Measurements from ENCODE around the gene EPG5.

- TF ChIP-seq POLR2AphosphoS5 (IDR thresholded peaks at IDR 0.05), result no peak
- TF ChIP-seq, protein P1, sequence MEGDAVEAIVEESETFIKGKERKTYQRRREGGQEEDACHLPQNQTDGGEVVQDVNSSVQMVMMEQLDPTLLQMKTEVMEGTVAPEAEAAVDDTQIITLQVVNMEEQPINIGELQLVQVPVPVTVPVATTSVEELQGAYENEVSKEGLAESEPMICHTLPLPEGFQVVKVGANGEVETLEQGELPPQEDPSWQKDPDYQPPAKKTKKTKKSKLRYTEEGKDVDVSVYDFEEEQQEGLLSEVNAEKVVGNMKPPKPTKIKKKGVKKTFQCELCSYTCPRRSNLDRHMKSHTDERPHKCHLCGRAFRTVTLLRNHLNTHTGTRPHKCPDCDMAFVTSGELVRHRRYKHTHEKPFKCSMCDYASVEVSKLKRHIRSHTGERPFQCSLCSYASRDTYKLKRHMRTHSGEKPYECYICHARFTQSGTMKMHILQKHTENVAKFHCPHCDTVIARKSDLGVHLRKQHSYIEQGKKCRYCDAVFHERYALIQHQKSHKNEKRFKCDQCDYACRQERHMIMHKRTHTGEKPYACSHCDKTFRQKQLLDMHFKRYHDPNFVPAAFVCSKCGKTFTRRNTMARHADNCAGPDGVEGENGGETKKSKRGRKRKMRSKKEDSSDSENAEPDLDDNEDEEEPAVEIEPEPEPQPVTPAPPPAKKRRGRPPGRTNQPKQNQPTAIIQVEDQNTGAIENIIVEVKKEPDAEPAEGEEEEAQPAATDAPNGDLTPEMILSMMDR (IDR thresholded peaks at IDR 0.05), result no peak
- no peak for TF ChIP-seq POLR2A (IDR thresholded peaks at IDR 0.05; ENCODE audit: low read depth)
Observed at GRCh38 chr18:45887585-45887984, 79.5 kb downstream of the EPG5 start.

All from esophagus muscularis mucosa (tissue), 3 donors.